ENCODE results near the gene DND1.

- TF ChIP-seq GABPA (IDR thresholded peaks at IDR 0.05 in 1 of 2, conservative IDR thresholded peaks at IDR 0.05 in 1 of 2) (no peak), CTCF (IDR thresholded peaks at IDR 0.05; ENCODE audit: low read depth, low read length, missing input control) (no peak), TAF1 (conservative IDR thresholded peaks at IDR 0.05) (no peak), RXRA (IDR thresholded peaks at IDR 0.05) (peak in 1 of 2 donors; percentile 37), MAX (IDR thresholded peaks at IDR 0.05) (no peak), EGR1 (IDR thresholded peaks at IDR 0.05; ENCODE audit: low read depth in 2 of 2) (peak in 1 of 2 donors; percentile 20), RAD21 (IDR thresholded peaks at IDR 0.05) (no peak)
Measured at GRCh38 chr5:140634103-140634502, 39.3 kb downstream of the DND1 start.

All from liver (tissue), 3 donors.